Activated T-helper 1 cell treated with anti-CD3 and anti-CD28 coated beads, Interleukin-12 subunit alpha, Interleukin-12 subunit beta, Interleukin-2, Interleukin-4 antibody, amounts not matched to agents 30 ng/mL and 10 ng/mL and 1 ng/mL, durations not matched to agents 14 hours and 24 hours and 36 hours (primary cell): Measurements from ENCODE around the gene NRARP. TPM values are rescaled to one million over a fixed set of nuclear protein-coding genes. Genes with fewer than 3 reads are reported as not detected.

Experiments used
- DNase-seq: peaks from one replicate; pipeline ENCODE4 v3.0.0; 2021; ENCODE audit warnings: low spot score
- H3K27ac Mint-ChIP-seq: one replicate; pipeline ENCODE4 v1.8.0; 2021; ENCODE audit warnings: mild to moderate bottlenecking, mixed read lengths
- H3K27me3 Mint-ChIP-seq: one replicate; pipeline ENCODE4 v1.8.0; 2022; ENCODE audit warnings: mild to moderate bottlenecking, moderate library complexity, mixed read lengths; ENCODE audit not compliant: insufficient read depth
- H3K36me3 Mint-ChIP-seq: one replicate; pipeline ENCODE4 v1.8.0; 2021; ENCODE audit warnings: low read depth, mixed read lengths
- H3K4me1 Mint-ChIP-seq: one replicate; pipeline ENCODE4 v1.8.0; 2021; ENCODE audit warnings: low read depth, mixed read lengths
- H3K4me3 Mint-ChIP-seq: one replicate; pipeline ENCODE4 v1.8.0; 2021; ENCODE audit warnings: mild to moderate bottlenecking, moderate library complexity, mixed read lengths
- H3K9me3 Mint-ChIP-seq: one replicate; pipeline ENCODE4 v1.8.0; 2021; ENCODE audit warnings: mixed read lengths
- intact Hi-C: fragments of 100-400 bp; cut with micrococcal nuclease; formaldehyde crosslinking; loops from one replicate; pipeline ENCODE4 v1.15.1; 2024
- total RNA-seq: library from RNA; stranded (reverse); gene quantifications from 2 replicates; pipeline ENCODE4 v1.2.3, GENCODE V29; 2022

The NRARP gene
- total RNA-seq, 1 donor from 2014 or later, result 15.4 TPM

DNA sequence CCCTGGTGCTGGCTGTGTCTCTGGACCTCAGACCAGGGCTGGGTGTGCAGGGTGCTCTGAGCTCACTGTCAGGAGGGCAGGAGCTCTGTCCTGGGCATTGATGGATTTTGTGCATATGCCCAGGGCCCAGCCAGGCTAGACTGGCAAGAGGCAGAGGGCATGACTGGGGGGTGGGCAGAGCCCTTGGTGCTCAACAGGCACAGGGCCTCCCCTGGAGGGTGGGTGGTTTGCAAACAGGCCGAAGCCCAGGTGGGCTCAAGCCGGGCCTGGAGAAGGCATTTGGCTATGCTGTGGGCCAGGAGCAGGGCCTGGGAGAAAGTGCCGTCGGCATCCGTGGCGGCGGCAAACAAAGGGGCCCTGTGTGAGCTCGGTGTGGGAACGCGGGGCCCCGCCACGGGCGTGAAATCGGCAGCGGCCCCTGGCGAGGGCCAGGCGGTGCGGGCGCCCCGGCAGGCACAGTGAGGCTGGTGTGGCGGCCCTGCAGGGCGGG, 1.9 kb upstream of the NRARP start:
- Mint-ChIP-seq H3K27ac (no peak overlapping the region), H3K4me1 (peaks cover 9% of the 10 kb centered on the region), H3K36me3 (no peaks in the 10 kb centered on the region), H3K27me3 (peaks cover 17% of the 10 kb centered on the region), H3K9me3 (no peaks in the 10 kb centered on the region), H3K4me3 (no peak overlapping the region)
- DNase-seq, result no peak
- intact Hi-C loops, result no loop called here

DNA sequence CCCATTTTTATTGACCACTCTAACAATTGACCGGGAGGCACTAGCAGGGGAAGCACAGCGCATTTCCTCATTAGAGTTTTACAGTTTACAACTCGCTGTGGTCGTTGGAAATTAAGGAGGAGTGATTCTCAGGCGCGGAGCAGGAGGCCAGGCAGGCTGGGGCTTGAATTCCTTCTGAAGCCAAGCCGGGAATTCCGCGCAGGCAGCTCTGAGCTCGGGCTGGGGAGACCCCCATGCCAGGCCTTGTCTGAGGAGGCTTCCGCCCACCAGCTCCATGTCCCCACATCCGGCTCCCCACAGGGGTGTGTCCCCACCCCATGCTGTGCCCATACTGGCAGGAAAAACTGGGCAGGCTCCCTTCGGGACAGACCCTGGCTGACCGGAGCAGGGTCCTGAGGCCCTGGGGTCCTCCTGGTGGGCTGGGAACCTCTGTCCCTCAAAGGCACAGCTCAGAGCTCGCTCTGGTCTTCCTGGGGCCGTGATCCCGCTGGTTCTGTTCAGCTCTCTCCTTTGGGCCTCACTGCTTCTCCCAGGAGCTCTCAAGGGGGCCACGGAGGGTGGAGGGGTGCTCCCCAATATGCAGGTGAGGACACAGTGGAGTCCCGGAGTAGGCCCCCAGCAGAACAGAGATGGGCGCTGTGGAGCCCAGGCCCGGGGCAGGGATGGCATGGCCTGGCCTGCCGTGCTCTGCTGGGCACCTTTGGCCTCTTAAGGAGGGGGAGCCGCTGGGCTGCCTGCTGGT, 1.3 kb upstream of the NRARP start:
- H3K27ac Mint-ChIP-seq, result no peak overlapping the region
- no peaks in the 10 kb centered on the region for H3K9me3 Mint-ChIP-seq
- intact Hi-C loops, result no loop called here
- H3K4me3 Mint-ChIP-seq, result no peak overlapping the region
- H3K4me1 Mint-ChIP-seq, result peaks cover 9% of the 10 kb centered on the region
- H3K36me3 Mint-ChIP-seq, result no peaks in the 10 kb centered on the region
- DNase-seq, result no peak
- peaks cover 21% of the 10 kb centered on the region for H3K27me3 Mint-ChIP-seq

DNA sequence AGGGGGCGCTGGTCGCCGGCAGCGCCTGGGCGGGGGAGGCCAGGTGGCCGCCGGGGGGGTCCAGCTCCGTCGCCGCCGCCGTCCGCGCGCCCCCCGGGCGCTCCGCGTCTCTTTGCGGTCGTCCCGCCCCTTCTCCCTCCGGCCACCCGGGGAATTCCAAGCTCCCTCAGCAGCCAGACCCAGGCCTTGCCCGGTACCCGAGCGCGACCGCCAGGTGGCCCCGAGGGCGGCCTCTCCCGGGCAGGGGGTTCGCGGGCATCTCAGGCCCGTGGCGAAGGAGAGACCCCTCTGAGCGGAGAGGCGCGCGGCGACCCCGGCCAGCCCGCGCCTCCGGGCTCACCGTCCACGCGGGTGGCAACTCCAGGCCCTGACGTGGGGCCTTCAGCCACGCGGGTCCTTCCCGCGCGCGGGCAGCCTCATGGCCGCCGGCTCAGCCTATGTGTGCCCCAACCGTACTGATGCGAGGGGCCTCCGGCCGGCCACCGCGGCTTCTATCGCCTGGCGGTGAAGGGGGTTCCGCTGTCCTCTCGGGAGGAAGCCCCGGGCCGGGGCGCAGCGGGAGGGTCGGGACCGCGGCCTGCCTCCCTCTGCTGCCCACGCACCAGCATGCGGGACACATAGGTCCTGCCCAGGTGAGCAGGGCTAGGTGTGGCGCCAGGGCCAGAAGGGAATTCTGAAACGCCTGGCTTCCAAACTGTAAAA, 529 bp upstream of the NRARP start:
- Mint-ChIP-seq H3K9me3 (no peaks in the 10 kb centered on the region), H3K27me3 (peaks cover 24% of the 10 kb centered on the region), H3K27ac (no peak overlapping the region), H3K4me3 (no peak overlapping the region), H3K4me1 (peaks cover 9% of the 10 kb centered on the region), H3K36me3 (no peaks in the 10 kb centered on the region)
- no peak for DNase-seq
- intact Hi-C loops, result loop anchor here (1.0 kb wide), 2 partner anchors 8 to 121 kb away; partner anchors contain the start of genes EXD3 and NOXA1

DNA sequence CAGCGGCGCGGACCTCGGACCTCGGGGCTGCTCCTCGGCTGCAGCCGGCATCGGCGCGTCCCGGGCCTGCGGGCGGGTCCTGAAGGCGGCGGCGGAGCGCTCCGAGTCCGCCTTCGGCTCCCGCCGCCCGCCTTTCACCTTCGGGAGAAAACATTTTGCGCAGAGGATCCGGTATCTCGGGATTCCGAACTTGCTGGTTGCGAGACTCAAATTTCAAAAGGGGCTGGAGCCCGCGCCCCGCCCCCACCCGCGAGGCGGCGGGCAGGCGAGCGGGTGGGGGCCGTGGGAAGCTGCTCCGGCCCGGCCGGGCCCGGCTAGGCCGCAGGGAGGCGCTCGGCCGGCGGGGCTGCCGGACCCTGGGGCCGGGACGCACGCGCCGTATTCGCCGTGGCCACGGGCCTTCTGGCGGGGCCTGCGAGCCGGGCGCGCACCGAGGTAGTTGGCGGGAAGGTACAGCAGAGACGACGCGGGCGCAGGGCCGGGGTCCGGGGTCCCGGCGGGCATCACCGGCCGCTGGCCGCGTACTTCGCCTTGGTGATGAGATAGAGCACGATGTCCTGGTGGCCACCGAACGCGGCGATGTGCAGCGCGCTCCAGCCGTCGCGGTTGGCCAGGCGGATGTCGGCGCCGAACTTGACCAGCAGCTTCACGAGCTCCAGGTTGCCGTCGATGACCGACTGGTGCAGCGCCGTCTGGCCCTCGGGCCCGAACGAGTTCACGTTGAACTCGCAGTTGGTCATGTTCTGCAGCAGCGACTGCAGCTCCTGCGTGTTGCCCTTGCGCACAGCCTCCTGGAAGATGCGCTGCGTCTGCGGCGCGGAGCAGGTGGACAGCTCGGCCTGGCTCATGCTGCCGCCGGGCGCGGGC, 757 bp downstream of the NRARP start:
- Mint-ChIP-seq H3K4me3 (peak overlapping the region; percentile 87), H3K27ac (peak overlapping the region; percentile 71), H3K27me3 (peaks cover 36% of the 10 kb centered on the region), H3K36me3 (no peaks in the 10 kb centered on the region), H3K4me1 (peaks cover 9% of the 10 kb centered on the region), H3K9me3 (no peaks in the 10 kb centered on the region)
- intact Hi-C loops, result no loop called here
- no peak for DNase-seq

DNA sequence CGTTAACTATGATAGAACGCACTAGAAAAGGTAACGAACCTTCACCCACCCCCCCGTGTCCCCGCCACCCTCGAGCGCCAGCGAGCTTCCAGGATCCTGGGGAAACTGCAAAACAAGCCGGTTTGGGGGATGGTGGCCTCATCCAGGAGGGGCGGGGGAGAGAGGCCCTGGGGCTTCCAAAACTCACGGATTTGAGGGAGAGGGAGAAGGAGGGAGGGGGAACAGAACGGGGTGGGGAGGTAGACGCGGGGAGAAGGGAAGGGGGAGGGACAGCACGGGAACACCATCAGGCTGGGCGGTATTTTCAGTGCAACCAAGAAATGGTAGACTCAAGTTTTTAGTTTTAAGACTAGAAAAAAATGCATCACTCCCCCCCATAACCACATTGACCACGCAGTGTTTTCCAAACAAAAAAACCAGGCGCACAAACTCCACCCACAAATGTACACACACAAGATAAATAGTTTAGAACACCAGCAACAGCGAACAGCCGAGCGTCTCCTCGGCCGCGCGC, 1.4 kb downstream of the NRARP start:
- Mint-ChIP-seq H3K4me3 (peak overlapping the region; percentile 87), H3K36me3 (no peaks in the 10 kb centered on the region), H3K4me1 (peaks cover 9% of the 10 kb centered on the region), H3K27ac (peak overlapping the region; percentile 71), H3K9me3 (no peaks in the 10 kb centered on the region), H3K27me3 (peaks cover 37% of the 10 kb centered on the region)
- DNase-seq, result no peak
- intact Hi-C loops, result no loop called here

DNA sequence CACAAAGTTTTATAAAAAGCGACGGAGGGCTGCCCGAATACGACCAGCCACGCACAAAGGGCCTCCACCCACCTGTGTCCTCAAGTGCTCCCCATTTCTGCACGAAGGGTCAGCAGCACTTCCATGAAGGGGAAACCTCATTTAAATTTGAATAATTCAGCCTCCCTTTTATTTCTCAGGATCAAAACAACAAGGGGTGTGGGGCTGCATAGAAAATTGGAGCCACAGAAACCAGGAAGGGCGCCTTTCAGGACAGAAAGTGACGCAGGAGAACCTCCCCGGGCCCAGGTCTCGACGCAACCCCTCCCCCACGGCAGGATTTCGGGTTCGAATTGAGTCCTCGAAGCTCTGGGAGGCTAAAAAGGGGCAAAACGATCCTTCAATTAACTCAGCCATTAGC, 2.1 kb downstream of the NRARP start:
- H3K4me3 Mint-ChIP-seq, result peak overlapping the region; percentile 71
- intact Hi-C loops, result no loop called here
- DNase-seq, result no peak
- H3K27me3 Mint-ChIP-seq, result peaks cover 37% of the 10 kb centered on the region
- H3K4me1 Mint-ChIP-seq, result peaks cover 9% of the 10 kb centered on the region
- H3K27ac Mint-ChIP-seq, result no peak overlapping the region
- H3K9me3 Mint-ChIP-seq, result no peaks in the 10 kb centered on the region
- no peaks in the 10 kb centered on the region for H3K36me3 Mint-ChIP-seq

DNA sequence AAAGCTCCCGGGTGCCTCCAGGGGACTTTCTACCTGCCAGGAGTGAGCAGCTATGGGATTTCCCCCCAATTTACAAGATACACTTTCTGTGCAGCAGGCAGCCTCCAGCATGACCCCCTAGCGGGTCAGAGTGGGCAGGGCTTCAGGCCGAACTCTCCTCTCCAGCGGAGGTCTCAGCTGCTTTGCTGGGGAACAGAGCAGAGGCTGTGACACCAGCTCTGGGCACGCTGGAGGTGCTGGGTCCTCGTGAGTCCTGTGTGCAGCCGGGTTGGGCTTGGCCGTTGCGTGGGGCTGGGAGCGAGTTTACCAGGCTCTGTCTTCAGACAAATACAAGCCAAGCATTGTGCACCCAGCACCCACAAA, 2.9 kb downstream of the NRARP start:
- H3K27me3 Mint-ChIP-seq, result peaks cover 43% of the 10 kb centered on the region
- no peaks in the 10 kb centered on the region for H3K36me3 Mint-ChIP-seq
- H3K4me1 Mint-ChIP-seq, result peaks cover 13% of the 10 kb centered on the region
- intact Hi-C loops, result no loop called here
- H3K27ac Mint-ChIP-seq, result no peak overlapping the region
- no peaks in the 10 kb centered on the region for H3K9me3 Mint-ChIP-seq
- H3K4me3 Mint-ChIP-seq, result no peak overlapping the region
- DNase-seq, result no peak

DNA sequence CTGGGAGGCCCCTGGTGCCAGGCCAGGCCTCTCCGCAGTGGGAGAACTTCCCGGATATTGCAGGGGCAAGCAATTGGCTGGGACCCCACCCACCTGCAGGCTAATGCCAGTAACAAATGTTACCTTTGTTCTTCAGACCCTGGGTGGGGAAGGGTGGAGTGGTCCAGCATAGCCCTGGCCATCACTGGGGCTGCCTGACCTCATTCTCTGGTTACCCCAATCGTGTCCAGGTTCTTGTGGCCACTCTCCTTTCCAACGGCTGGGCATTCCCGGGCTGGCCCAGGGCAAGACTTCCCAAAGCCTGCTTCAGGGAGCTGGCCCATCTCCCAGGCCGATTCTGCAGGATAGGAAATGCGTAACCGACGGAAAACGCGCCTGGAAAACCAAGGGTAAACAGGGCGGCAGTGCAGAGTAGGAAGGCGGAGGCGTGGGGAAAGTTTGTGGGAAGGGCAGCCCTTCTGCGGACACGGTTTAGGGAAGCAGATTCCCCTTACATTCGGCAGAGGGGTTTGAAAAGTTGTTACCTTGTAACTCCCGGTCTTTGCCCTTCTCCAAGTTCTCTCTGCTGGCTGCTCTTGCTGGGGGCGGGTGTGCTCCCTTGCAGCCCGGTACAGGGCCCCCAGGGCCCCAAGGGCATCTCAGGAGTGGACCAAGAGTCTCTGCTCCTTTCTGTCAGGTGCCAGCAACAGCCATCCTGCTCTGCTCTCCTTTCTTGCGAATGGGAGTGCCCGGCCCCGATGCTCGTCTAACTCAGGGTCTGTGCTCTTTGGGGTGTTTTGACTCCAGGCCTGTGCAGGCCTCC, 3.5 kb downstream of the NRARP start:
- Mint-ChIP-seq H3K27ac (no peak overlapping the region), H3K27me3 (peaks cover 42% of the 10 kb centered on the region), H3K36me3 (no peaks in the 10 kb centered on the region), H3K9me3 (no peaks in the 10 kb centered on the region), H3K4me3 (no peak overlapping the region), H3K4me1 (peaks cover 13% of the 10 kb centered on the region)
- no peak for DNase-seq
- intact Hi-C loops, result no loop called here

DNA sequence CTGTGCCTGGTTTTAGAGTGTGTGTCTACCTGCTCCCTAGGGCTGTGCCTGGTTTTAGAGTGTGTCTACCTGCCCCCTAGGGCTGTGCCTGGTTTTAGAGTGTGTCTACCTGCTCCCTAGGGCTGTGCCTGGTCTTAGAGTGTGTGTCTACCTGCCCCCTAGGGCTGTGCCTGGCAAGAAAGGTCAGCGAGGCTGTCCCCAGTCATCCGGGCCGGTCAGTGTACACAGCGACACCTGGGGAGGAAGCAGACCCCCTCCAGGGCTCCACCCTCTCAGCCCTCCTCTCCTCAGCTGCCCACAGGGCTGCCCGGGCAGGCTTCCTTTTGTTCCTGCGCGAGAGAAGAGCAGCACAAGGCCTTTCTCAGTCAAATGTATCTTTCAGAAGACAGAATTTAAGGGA, 4.1 kb downstream of the NRARP start:
- peaks cover 47% of the 10 kb centered on the region for H3K27me3 Mint-ChIP-seq
- H3K36me3 Mint-ChIP-seq, result no peaks in the 10 kb centered on the region
- H3K9me3 Mint-ChIP-seq, result no peaks in the 10 kb centered on the region
- intact Hi-C loops, result no loop called here
- peaks cover 13% of the 10 kb centered on the region for H3K4me1 Mint-ChIP-seq
- H3K27ac Mint-ChIP-seq, result no peak overlapping the region
- H3K4me3 Mint-ChIP-seq, result no peak overlapping the region
- DNase-seq, result no peak

DNA sequence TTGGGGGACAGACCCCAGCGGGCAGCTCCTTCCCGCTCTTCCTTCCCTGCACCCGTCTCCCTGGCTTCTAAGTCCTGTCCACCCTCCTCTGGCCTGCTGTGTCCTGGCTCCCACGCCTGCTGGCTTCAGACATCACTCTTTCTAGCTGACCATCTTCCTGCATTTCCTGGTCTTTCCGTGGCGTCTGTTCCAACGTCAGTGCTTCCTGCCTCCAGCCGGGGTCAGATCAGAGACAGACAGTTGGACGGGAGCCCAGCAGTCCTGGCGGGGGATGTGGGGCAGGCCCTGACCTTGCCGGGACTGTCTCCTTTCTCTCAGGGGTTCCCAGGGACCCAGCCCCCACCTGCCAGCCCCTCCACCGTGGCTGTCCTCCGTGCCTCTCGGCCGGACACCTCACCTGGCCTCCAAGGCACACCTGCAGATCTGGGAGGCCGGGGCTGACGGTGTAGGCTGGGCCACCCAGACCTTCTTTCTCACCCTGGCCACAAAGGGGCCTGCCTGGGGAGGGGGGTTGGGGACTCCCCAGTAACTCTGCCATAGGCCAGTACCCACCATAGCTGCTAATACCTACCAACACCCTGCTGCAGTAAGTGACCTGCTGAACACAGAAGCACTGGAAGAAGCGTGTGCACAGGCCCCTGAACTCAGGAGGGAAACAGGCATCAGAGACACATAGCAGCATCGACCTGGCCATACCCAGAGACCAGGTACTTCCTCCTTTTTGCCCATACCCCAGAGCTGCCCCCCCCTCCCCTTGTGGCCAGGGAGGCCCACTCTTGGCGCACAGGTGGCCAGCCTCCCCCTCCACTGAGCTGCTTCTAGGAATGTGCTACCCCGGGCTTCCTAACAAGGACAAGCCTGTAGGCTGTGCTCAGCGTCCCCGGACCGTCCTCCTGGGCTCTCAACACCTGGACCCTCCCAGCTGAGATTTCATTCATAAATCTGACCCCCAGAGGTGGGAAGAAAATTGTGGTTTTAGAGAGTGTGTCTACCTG, 5.1 kb downstream of the NRARP start:
- Mint-ChIP-seq H3K4me1 (peaks cover 13% of the 10 kb centered on the region), H3K27me3 (peaks cover 49% of the 10 kb centered on the region), H3K36me3 (no peaks in the 10 kb centered on the region), H3K27ac (peak overlapping the region; percentile 63), H3K9me3 (no peaks in the 10 kb centered on the region), H3K4me3 (peak overlapping the region; percentile 60)
- DNase-seq, result no peak
- intact Hi-C loops, result no loop called here

DNA sequence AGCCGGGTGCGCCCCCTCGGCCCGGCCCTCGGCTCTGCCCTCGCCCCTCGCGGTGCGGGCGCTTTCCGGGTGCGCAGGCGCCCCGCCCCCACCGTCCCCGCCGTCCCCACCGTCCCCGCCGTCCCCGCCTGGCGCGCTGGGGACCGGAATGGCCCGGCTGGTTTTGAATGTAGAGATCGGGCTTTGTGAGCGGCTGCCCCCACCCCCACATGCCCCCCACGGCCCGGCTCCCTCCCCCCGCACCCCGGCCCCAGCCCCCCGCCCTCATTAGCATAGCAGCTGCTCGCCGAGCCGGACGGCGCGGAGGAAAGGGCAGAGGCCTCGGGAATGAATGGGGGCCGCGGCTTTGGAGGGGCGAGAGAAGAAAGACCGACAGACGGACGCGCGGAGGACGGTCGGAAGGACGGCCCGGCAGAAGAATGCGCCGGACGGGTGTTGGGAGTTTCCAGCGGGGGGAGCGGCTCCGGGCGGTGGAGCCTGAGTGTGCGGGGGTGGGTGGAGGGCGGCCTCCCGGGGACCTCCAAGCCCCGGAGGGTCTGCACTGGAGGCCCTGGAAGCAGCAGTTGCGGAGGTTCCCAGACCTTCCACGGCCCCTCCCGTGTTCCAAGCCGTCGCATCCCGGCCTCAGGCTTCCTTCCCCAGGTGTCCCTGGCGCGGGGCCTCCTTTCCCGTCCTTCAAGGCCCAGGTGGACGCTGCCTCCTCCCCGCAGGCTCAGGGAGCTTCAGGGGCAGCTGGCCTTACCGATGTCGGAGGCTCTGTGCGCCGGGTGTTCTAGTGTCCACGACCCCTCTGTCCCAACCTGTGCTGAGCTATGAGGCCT, 6.0 kb downstream of the NRARP start:
- intact Hi-C loops, result loop anchor here (1.0 kb wide), 1 partner anchor 111 kb away; no protein-coding TSS in a partner anchor

More for the DNA sequence above, 6.0 kb downstream of the NRARP start:
- Mint-ChIP-seq H3K4me3 (peak overlapping the region; percentile 60), H3K27me3 (peaks cover 49% of the 10 kb centered on the region), H3K36me3 (no peaks in the 10 kb centered on the region), H3K27ac (peak overlapping the region; percentile 63), H3K9me3 (no peaks in the 10 kb centered on the region), H3K4me1 (peaks cover 13% of the 10 kb centered on the region)
- DNase-seq, result no peak
